Myocyte (in vitro differentiated cells): ENCODE results near the gene SLC5A11. TPM values are rescaled to one million over a fixed set of nuclear protein-coding genes. Genes with fewer than 3 reads are reported as not detected.
"Not testable (repeated sequence)": the region's sequence is repeated elsewhere in the genome, so short reads cannot be mapped to it uniquely, and the experiment has no call there.

Experiments used
- DNase-seq: peaks from one replicate; pipeline ENCODE4 v3.0.0-alpha.2; 2012; ENCODE audit warnings: low read depth
- total RNA-seq: library from RNA; depleted of rRNA; stranded (reverse); fragments of >200 nt; gene quantifications from 2 replicates; pipeline ENCODE4 v1.2.3, GENCODE V29; 2014

The SLC5A11 gene
- total RNA-seq, 1 donor from 2014 or later = not detected

DNA sequence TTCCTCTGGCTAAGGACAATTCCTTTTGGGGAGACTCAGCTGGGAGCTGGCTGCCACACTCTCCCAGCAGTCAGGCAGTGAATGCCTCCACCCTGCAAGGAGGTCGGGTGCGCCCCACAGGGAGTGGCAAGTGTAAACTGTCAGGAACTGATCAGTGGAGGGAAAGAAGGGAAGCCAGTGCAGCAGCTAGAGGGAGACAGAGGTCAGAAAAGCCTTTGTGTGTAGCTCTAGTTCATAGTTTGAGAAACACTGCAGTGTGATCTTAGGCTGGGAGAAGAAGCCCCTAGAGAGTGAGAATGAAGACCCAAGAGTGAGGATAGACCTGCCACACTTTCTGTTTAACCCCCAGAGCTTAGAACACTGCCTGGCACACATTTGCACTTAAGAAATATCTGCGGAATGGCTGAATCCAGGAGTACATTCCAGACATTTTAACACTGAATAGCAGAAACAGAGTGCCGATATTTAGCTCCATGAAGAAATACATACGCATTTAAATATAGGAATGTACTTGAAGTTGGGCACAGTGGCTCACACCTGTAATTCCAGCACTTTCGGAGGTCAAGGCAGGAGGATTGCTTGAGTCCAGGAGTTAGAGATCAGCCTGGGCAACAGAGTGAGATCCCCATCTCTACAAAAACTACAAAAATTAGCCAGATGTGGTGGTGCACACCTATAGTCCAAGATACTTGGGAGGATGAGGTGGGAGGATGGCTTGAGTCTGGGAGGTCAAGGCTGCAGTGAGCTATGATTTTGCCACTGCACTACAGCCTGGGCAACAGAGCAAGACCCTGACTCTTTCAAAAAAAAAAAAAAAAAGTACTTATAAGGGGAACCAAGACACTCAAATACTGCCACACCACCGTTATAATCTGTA lies 11.1 kb upstream of the SLC5A11 start:
- DNase-seq = peak; percentile 60

DNA sequence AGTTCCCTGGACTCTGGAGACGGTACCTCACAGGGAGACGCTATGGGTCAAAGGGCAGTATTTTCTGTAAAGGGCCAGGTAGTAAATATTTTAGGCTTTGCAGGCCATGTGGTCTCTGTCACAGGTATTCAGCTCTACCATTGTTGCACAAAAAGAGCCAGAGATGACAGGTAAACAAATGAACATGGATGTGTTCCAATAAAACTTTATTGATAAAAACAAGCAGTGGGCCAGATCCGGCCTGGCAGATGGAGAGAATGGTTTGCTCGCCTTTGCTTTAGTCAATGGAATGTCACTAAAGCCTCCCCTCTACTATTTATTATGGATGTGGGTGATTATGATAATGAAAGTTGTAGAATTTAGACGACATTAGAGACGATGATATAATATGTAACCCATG lies 8.9 kb upstream of the SLC5A11 start:
- no peak for DNase-seq

DNA sequence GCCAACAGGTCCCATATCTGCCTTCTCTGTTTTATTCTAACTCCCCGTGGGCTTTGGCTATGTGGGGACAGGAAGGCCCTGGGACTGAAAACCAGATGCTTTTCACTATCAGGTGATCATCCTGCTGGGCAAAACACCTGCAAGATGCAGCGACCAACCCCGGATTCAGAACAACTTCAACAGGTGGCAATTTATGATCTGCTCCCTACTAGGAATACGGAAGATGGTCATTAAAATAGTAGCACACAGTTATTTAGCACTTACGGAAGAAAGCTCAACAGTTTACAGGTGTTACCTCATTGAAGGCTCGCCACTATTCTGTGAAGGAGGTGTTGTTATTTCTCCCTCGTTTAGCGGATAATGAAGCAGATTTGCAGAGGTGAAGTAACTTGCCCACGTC lies 7.8 kb upstream of the SLC5A11 start:
- no peak for DNase-seq

DNA sequence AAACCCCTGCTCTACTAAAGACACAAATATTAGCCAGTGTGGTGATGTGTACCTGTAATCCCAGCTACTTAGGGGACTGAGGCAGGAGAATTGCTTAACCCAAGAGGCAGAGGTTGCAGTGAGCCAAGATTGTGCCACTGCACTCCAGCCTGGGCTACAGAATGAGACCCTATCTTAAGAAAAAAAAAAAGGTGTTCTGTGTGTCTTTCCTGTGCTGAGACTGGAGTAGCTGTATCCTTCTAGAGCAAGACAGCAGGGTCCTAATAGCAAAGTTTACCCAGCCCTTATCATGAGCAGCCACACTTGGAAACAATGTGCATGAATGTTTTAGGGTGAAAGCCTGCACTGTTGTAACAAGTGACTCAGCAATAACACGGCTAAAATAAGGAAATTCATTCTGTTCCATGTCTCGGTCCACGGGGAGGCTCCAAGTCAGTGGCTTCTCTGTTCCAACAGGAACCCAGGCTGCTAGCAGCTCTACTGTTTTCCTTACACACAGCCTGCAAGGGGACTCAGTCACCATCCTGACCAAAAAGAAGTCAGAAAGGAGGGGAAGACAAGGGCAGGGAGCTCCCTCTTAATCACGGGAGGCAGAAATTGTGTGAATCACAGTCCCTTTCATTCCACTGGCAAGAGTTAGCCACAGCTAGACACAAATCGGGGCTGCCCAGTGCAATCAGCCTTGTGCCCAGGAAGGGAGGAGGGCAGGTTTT lies 7.1 kb upstream of the SLC5A11 start:
- DNase-seq = peak; percentile 34

DNA sequence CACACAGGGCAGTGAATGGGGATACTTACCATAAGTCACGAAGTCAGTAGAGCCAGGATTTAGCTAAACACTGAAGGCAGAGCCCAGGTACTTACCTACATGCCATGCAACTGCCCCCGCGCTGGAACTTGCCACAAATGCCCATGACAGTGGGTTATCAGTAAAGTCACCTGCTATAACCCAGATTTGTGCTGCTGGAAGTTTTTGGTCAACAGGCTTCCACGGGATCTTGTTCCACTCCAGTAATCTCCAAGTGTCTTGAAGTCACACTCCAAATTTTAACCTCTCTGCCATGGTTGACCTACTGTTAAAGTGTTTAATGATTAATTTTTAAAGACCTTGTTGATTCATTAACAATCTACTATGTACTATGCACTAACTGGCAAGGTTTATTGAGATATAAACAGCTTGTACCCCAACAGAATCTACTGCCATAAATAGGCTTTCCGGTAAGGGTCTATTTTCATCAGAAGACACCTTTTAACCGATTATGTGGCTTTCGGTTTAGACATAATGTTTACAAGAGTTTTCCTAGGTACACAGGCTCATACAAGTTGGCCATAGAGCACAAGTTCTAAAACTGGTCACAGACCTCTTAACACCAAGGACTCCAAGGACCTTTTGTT lies 6.3 kb upstream of the SLC5A11 start:
- no peak for DNase-seq

DNA sequence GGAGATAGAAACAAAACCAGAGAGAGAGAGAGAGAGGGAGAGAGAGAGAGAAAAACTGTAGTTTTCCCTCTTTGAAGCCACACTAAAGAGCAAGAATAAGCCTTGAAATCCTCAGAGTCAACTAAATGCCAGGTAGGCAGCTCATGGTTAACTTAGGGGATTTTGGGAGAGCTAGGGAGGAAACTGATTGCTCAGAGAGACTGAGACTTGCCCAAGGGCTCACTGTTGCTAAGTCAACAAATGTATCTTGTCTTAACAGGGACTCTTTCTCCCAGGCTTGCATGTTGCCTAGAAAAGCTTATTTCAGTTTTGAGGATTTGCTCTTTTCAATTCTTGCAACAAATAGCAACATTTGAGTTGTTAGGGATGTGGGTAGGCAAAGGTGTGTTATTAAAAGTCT lies 4.5 kb upstream of the SLC5A11 start:
- no peak for DNase-seq

DNA sequence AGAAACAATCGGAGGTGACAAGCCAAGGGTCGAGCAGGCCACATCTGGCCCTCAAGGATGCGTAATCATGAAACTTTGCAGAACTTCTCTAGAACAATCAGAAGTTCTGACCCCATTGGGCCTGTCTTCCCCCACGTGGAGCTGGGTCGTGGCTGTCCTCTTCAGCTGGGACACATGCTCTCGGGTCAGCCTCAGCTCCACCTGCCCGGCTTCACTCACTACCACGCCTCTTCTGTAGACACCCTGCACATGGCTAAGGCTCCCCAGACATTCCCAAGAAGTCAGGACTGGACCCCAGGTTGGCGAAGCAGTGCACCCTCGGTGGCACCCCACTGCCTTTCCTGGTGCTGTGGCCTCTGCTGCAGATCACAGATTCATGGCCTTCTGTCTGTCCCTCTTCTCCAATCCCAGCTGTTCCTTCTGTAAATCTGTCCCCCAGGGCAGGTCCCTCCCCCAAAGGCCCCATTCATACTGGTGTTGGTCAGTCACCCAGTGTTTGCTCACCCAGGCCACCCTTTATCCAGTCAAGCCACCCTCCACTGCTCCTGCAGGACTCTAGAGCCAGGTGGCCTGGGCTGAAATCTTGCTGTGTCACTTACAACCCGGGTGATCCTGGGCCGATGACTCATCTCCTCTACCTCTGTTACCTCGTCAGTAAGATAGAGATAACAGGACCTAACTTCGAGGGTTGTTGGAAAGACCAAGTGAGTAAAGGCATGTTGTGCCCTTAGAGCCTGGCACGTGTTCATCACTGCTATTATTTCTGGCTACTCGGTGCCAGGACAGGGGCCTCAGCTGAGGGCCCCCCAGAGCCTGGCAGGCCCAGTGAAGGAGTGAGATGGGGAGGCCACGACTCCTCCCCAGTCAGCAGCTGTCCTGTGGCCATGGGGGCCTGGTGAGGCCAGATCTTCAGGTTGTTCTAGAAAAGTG lies 1.4 kb upstream of the SLC5A11 start:
- DNase-seq = no peak

DNA sequence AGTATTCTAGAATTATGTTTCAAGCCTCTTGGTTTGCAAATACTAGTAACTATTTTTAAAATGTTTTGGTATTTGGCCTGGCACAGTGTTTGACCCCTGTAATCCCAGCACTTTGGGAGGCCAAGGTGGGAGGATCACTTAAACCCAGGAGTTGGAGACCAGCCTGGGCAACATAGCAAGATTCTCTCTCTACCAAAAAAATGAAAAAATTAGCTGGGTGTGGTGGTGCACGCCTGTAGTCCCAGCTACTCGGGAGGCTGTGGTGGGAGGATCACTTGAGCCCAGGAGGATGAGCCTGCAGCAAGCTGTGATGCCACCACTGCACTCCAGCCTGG lies 765 bp upstream of the SLC5A11 start:
- not testable (repeated sequence) for DNase-seq

DNA sequence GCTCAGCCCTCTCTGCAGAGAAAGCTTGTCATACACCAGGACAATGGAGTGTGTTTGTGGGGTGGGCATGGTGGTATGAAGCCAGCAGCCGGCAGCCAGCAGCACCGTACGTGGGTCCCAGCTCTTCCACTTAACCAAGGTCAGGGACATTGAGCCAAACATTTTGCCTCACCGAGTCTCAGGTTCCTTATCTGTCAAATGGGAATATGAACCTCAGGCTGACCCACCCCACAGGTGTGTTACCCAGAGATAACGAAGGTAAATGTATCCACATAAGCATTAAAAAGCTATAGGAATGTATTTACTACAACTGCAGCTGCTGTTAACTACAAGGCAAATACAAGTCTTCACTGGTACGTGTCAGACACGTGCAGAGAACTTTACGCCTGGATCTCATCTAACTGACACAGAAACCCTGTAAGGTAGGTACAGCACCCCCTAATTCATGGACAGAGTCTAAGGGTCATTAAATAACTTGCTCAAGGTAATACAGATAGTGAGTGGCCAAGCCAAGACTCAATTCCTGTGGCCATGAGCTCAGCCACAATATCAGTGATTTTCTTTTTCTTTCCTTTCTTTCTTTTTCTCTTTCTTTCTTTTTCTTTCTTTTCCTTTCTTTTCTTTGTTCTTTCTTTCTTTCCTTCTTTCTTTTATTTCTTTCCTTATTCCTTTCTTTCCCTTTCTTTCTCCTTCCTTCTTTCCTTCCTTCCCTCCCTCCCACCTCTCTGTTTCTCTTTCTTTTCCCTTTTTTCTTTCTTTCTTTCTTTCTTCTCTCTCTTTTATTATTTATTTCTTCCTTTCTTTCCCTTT lies 990 bp downstream of the SLC5A11 start:
- DNase-seq = no peak

DNA sequence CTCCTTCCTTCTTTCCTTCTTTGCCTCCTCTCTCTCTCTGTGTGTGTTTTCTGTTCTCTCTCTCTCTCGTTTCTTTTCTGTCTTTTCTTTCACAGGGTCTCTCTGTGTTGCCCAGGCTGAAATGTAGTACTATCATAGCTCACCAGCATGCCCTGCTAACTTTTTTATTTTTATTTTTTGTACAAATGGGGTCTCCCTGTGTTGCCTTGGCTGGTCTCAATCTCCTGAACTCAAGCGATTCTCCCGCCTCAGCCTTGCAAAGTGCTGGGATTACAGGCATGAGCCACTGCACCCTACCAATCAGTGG lies 1.5 kb downstream of the SLC5A11 start:
- no peak for DNase-seq

DNA sequence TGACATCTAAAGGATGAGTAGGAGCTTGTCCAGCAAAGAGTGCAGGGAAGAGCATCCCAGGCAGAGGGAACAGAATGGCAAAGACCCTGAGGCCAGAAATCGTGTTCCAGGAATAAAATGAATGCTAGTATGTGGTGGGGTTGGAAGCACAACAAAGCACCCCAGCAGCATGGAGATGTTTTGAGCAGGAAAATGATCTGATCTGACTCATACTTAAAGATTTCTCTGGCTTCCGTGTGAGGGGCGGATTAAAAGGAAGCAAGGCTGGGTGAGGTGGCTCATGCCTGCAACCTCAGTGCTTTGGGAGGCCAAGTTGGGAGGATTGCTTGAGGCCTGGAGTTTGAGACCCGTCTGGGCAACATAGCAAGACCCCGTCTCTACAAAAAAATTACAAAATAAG lies 2.3 kb downstream of the SLC5A11 start:
- DNase-seq = peak; percentile 27

DNA sequence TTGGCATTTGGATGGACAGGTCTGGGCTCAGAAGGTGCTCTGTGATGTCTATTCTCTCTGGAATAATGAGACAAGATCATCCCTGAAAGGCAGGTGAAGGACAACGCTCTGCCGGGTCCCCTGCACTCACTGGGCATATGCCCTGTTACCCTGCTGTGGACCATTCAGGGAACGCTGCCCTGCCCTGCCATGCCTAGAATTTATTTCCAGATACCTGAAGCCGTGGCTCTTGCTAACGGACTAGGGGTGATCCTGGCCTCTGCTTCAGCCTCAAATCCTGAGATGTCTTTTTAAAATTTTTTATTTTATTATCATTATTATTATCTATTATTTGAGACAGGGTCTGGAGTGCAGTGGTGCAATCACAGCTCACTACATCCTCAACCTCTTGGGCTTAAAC lies 3.9 kb downstream of the SLC5A11 start:
- DNase-seq = no peak

DNA sequence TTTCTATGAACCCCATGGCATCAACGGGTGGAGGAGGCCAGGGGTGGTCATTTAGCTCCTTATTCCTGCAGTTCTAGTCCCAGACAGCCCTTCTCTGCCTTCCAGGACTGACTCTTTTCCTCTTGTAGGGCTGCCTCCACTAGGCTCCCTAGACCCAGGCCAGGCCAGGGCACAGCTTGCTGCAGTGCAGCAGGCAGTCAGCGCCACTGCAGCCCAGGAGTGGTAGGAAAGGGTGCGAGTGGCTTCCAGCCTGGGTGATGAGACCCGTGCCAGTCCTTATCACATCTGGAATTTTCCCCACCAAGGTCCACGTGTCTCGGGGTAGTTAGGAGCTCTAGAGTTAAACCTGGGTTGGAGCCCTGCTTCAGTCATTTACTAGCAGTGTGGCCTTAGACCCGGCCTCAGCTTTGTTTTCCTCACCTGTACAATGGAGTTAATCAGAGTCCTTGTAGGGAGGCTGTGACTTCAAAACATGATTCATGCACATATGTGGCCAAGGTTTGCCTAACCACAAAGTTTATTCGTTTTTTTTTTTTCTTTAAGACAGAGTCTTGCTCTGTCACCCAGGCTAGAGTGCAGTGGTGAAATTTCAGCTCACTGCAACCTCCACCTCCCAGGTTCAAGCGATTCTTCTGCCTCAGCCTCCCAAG lies 4.7 kb downstream of the SLC5A11 start:
- DNase-seq = no peak

DNA sequence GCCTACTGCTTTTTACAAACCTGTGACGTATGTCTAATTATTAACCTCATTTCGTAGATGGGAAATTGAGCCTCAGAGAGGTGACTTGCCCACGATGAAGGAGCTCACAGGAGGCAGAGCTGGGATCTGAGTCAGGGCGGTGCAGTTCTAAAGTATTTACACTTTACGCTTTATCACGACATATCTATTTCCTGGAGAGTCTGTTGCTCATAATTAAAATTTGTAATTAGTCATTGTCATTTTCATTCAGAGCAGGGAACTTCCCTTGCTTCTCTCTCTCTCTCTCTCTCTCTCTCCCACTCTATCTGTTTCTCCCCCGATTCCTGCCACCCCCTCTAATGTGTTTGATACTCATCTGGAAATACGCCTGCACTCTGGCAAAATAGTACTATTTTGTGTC lies 5.9 kb downstream of the SLC5A11 start:
- no peak for DNase-seq

DNA sequence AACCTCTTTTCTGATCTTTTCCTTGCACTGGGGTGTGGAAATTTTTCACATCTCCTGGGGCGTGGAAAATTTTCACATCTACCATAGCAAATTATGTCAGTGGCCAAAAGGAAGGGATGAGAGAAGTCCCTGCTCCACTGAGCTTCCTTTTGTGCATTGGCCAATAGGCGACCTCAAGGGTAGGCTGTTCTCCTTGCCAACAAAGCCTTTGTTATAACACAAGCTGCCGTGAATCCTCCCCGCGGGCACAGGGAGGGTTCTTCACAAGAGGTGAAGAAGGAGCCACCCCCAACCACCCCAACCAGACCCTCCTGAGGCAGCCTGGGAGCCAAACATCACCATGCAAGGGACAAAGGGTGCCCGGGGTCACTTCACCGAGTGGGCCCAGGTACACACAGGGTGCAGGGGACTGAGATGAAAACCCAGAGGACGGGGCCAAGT lies 6.5 kb downstream of the SLC5A11 start:
- no peak for DNase-seq

DNA sequence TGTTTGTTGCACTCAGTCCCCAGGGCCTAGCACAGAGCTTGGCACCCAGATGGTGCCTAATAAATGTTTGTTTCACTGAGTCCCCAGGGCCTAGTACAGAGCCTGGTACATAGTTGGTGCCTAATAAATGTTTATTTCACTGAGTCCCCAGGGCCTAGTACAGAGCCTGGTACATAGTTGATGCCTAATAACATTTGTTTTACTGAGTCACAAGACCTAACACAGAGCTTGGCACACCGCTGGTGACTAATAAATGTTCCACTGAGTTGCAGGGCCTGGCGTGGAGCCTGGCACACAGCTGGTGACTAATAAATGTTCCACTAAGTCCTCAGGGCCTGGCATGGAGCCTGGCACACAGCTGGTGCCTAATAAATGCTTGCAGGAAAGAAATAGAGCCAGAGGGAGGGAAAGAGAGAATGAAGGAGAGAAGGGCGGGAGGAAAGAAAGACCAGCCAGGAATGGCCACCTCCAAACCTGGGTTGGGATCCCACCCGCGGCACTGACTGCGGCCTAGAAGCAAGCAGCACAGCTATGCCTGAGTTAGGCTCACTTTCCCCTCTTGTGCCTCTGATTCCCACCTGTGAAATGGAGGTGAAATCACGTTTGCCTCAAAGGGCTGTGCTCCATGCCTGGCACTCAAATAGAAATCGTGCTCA lies 7.5 kb downstream of the SLC5A11 start:
- no peak for DNase-seq

DNA sequence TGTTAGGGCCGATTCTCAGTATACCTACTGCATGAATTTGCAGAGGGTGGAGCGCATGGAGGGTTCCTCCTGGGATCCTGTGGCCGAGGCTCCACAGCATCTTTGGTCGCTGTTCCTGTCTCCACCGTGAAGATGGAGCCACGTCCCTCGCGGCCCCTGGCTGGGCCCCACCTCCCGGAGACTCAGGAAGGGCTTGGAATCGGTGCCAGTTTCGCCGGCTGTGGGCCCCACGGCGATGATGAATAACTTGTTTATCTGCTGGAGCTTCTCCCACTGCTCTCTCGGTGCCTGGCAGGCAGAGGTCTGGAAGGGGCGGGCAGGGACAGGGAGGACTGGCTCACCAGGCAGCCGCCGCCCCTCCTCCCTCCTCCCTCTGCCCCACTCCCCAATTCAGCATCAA lies 8.1 kb downstream of the SLC5A11 start:
- DNase-seq = peak; percentile 32

DNA sequence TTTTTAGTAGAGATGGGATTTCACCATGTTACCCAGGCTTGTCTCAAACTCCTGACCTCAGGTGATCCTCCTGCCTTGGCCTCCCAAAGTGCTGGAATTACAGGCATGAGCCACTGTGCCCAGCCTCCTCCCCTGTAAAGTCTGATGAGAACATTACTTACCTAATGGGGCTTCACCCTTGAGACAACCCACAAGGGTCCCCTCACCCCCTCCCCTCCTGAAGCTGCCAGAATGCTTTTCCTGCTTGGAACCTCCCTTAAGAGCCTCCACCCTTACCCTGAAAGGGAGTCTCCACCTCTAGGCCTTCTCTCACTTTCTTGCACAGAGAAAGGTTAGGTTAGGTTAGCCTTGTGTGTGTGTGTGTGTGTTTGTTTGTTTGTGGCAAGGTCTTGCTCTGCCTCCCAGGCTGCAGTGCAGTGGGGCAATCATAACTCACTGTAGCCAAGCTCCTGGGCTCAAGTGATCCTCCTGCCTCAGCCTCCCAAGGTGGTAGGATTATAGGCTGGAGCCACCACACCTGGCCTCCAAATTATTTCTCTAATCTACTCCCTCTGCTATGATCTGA lies 8.9 kb downstream of the SLC5A11 start:
- DNase-seq = no peak

DNA sequence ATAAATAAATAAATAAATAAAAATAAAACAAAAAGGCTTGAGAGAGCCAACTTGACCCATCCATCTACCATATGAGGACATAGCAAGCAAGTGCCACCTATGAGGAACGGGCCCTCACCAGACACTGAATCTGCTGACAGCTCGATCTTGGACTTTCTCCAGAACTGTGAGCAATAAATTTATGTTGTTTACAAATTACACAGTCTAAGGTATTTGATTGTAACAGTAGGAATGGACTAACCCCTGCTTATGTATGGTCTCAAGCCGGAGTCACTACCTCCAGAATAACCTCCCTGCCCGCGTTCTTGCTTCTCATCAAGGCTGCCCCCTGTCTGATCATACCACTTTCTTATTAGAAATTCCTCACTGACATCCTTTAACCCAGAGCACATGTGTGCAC lies 9.9 kb downstream of the SLC5A11 start:
- no peak for DNase-seq
